HepG2 (cell line): ENCODE results near the gene FOSL2. TPM values are rescaled to one million over a fixed set of nuclear protein-coding genes. Genes with fewer than 3 reads are reported as not detected.
A peak's percentile ranks its signal among the peaks of the same experiment; 100 is the strongest.

Experiments used
- HOXA9 ChIP-seq: sonication (generic); formaldehyde crosslinking; IDR thresholded peaks from 2 replicates; pipeline ENCODE4 v1.8.1; 2022; ENCODE audit warnings: missing genetic modification reagents, mild to moderate bottlenecking, moderate library complexity, borderline replicate concordance
- NCOA5 ChIP-seq: sonication (generic); formaldehyde crosslinking; IDR thresholded peaks from 2 replicates; pipeline ENCODE4 v1.4.0; 2020; ENCODE audit warnings: missing genetic modification reagents
- PHF21A ChIP-seq: sonication (generic); formaldehyde crosslinking; IDR thresholded peaks from 2 replicates; pipeline ENCODE4 v1.5.0; 2020; ENCODE audit warnings: mild to moderate bottlenecking, missing genetic modification reagents
- PLRG1 ChIP-seq: fragments of 450-650 bp; conservative IDR thresholded peaks from 2 replicates; pipeline ENCODE4 v1.6.1; 2016
- SATB2 ChIP-seq: sonication (generic); formaldehyde crosslinking; IDR thresholded peaks from 2 replicates; pipeline ENCODE4 v1.5.0; 2020; ENCODE audit warnings: missing genetic modification reagents
- SOX6 ChIP-seq, 2 experiments: fragments of 450-650 bp in 1 of 2; sonication (generic) in 1 of 2; formaldehyde crosslinking in 1 of 2; IDR thresholded peaks; 2 replicates each; pipeline versions ENCODE4 v1.4.0 to v1.6.1; 2017 to 2020; ENCODE audit warnings: antibody characterized with exemption in 1 of 2, mild to moderate bottlenecking in 1 of 2, missing genetic modification reagents in 1 of 2
- TSC22D2 ChIP-seq: sonication (generic); formaldehyde crosslinking; IDR thresholded peaks from 2 replicates; pipeline ENCODE4 v1.5.1; 2020; ENCODE audit warnings: missing genetic modification reagents, mild to moderate bottlenecking, borderline replicate concordance
- XRCC5 ChIP-seq: fragments of 200-400 bp; formaldehyde crosslinking; optimal IDR thresholded peaks from 2 replicates; pipeline ENCODE3; 2017; ENCODE audit warnings: mild to moderate bottlenecking, low read length
- ZBTB10 ChIP-seq: sonication (generic); formaldehyde crosslinking; IDR thresholded peaks from 2 replicates; pipeline ENCODE4 v1.4.0; 2020; ENCODE audit warnings: missing genetic modification reagents, borderline replicate concordance
- ZBTB26 ChIP-seq: IDR thresholded peaks from 2 replicates; pipeline ENCODE4 v1.6.1; 2016; ENCODE audit warnings: missing compliant biosample characterization, missing genetic modification reagents, borderline replicate concordance
- ZBTB4 ChIP-seq: sonication (generic); formaldehyde crosslinking; IDR thresholded peaks from 2 replicates; pipeline ENCODE4 v1.4.0; 2020; ENCODE audit warnings: missing genetic modification reagents, mild to moderate bottlenecking, borderline replicate concordance
- ZMYM4 ChIP-seq: sonication (generic); formaldehyde crosslinking; IDR thresholded peaks from 2 replicates; pipeline ENCODE4 v1.8.1; 2023; ENCODE audit warnings: mild to moderate bottlenecking, missing genetic modification reagents
- ZNF530 ChIP-seq: sonication (generic); formaldehyde crosslinking; IDR thresholded peaks from 2 replicates; pipeline ENCODE4 v1.5.0; 2020; ENCODE audit warnings: low read depth, mild to moderate bottlenecking, missing genetic modification reagents
- ZNF547 ChIP-seq: sonication (generic); formaldehyde crosslinking; IDR thresholded peaks from 2 replicates; pipeline ENCODE4 v1.5.1; 2020; ENCODE audit warnings: mild to moderate bottlenecking, missing genetic modification reagents
- ZNF772 ChIP-seq: sonication (generic); formaldehyde crosslinking; IDR thresholded peaks from 2 replicates; pipeline ENCODE4 v1.5.0; 2020; ENCODE audit warnings: mild to moderate bottlenecking, missing genetic modification reagents
- ZNF777 ChIP-seq: sonication (generic); formaldehyde crosslinking; IDR thresholded peaks from 2 replicates; pipeline ENCODE4 v1.4.0; 2020; ENCODE audit warnings: missing genetic modification reagents
- ZNF784 ChIP-seq: sonication (generic); formaldehyde crosslinking; IDR thresholded peaks from 2 replicates; pipeline ENCODE4 v1.5.1; 2020; ENCODE audit warnings: missing genetic modification reagents, mild to moderate bottlenecking, borderline replicate concordance
- polyA plus RNA-seq, 8 experiments: library from polyadenylated mRNA; depleted of rRNA in 3 of 8; stranded (reverse) in 7 of 8; unstranded in 1 of 8; fragments of >200 nt; fragmentation: Illumina TruSeq in 4 of 8; extraction: Trizol in 4 of 8; gene quantifications; 2 replicates each; pipeline versions ENCODE4 v1.2.1 to v1.2.3, GENCODE V29; 2011 to 2016; ENCODE audit warnings: low read depth in 4 of 8, missing spikeins in 1 of 8, mixed read lengths in 1 of 8; ENCODE audit not compliant: insufficient read depth in 1 of 8
- total RNA-seq, 5 experiments: library from RNA; depleted of rRNA; stranded (reverse); fragments of >200 nt; fragmentation: Illumina TruSeq; extraction: Trizol; gene quantifications; 2 replicates each; pipeline ENCODE4 v1.2.3, GENCODE V29; 2016; ENCODE audit warnings: low read depth in 1 of 5
- TF ChIP-seq, protein P1 (sequence below): IDR thresholded peaks from 2 replicates; pipeline ENCODE4 v1.6.1; 2012; ENCODE audit warnings: low read depth, low read length, improper control_type of control experiment

Gene FOSL2
- total and polyA plus RNA-seq, 2 of the 13 experiments (the other 11 are each of a cell fraction or from before 2014, with no cell fraction given) = 3.4 to 18.1 TPM

DNA sequence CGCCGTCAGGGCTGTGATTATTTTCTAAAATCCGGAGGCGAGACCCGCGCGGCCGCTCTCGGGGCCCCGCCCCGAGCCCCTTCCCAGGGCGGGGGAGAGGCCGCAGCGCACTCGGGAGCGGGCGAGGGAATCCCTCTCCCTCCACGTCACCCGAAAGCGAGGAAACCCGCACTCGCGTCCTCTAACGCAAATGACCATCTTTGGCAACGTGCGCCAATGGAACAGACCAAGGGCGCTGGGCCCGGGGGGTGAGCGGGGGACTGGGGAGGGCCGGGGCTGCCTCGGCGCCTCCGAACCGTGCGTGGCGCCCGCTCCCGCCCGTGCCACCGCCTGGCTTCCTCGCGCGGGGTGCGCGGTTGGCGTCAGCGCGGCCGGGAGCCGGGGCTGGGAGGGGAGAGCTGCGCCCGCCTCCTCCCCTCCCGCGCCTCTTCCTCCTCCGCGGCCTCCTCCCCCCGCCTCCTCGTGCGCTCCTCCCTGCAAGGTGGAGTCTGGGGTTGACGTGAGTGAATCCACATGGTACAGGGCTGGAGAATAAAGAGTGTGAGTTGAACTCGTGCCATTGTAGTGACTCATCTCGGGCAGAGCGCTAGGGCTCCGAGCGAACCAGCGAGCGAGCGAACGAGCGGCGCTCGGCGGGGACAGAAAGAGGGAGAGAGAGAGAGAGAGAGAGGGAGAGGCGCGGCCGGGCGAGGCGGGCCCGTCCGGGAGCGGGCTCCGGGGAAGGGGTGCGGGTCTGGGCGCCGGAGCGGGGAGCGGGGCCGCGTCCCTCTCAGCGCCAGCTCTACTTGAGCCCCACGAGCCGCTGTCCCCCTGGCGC, at the start of gene FOSL2 (continued):
- TF ChIP-seq, protein P1, sequence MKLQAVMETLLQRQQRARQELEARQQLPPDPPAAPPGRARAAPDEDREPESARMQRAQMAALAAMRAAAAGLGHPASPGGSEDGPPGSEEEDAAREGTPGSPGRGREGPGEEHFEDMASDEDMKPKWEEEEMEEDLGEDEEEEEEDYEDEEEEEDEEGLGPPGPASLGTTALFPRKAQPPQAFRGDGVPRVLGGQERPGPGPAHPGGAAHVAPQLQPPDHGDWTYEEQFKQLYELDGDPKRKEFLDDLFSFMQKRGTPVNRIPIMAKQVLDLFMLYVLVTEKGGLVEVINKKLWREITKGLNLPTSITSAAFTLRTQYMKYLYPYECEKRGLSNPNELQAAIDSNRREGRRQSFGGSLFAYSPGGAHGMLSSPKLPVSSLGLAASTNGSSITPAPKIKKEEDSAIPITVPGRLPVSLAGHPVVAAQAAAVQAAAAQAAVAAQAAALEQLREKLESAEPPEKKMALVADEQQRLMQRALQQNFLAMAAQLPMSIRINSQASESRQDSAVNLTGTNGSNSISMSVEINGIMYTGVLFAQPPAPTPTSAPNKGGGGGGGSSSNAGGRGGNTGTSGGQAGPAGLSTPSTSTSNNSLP = peak; percentile 46; the same call in 1 of the 2 replicates
- TF ChIP-seq ZBTB26 (CRISPR knock-in tag) (peak; percentile 89), HOXA9 (CRISPR knock-in tag) (peak; percentile 61; the same call in 1 of the 2 replicates), SOX6 (IDR thresholded peaks at IDR 0.05) (no peak), SOX6 (CRISPR knock-in tag; IDR thresholded peaks at IDR 0.05) (peak; percentile 84), SATB2 (CRISPR knock-in tag) (no peak), NCOA5 (CRISPR knock-in tag) (no peak), ZNF547 (peak; percentile 56; the same call in 1 of the 2 replicates), ZNF530 (CRISPR knock-in tag) (peak; percentile 86), PLRG1 (no peak), TSC22D2 (CRISPR knock-in tag) (peak; percentile 89; the same call in 1 of the 2 replicates), ZMYM4 (CRISPR knock-in tag) (peak; percentile 78), PHF21A (peak; percentile 96), ZBTB4 (CRISPR knock-in tag) (0 out of 2 replicates have a peak, but pooled peaks have one; percentile 10), ZNF772 (CRISPR knock-in tag) (peak; percentile 84), ZNF777 (CRISPR knock-in tag) (peak; percentile 85), ZNF784 (CRISPR knock-in tag) (peak; percentile 84; the same call in 1 of the 2 replicates), XRCC5 (peak; percentile 89), ZBTB10 (CRISPR knock-in tag) (peak; percentile 21; the same call in 1 of the 2 replicates)
